ENCODE measurements around the gene CSK. TPM values are rescaled to one million over a fixed set of nuclear protein-coding genes. Genes with fewer than 3 reads are reported as not detected.

The CSK gene
- total RNA-seq, 2 experiments from 2014 or later, result 315 to 348 TPM

- ChIA-PET POLR2A (no interaction called here), CTCF (interaction anchor here (1.0 to 27.7 kb wide), 6 partner anchors 8 to 29 kb away, joined by 3 to 930 read pairs (median 4); partner anchors contain the start of gene CSK)
- DNase-seq, result no peak
- Mint-ChIP-seq H3K4me3 (no peak overlapping the region), H3K36me3 (ENCODE audit: low read depth) (peaks cover under 1% of the 10 kb centered on the region), H3K9me3 (no peaks in the 10 kb centered on the region), H3K4me1 (peaks cover 11% of the 10 kb centered on the region), H3K27me3 (no peaks in the 10 kb centered on the region), H3K27ac (no peak overlapping the region)
Measured at GRCh38 chr15:74809956-74810355, 28.1 kb downstream of the CSK start.

GRCh38 chr15:74812533-74812932 lies 30.7 kb downstream of the CSK start, which contains the start of gene LMAN1L:
Gene LMAN1L, plus strand, starts transcription at chr15:74812835. Its CDS starts 20 bp downstream, at chr15:74812855.
- ChIA-PET POLR2A (no interaction called here), CTCF (interaction anchor here (0.9 to 27.7 kb wide), 2 partner anchors 12 to 32 kb away, joined by 3 to 930 read pairs; partner anchors contain the start of gene CSK)
- peaks cover 2% of the 10 kb centered on the region for H3K4me1 Mint-ChIP-seq

GRCh38 chr15:74815121-74815934 lies 33.4 kb downstream of the CSK start:
- no peak for DNase-seq
- no peaks in the 10 kb centered on the region for H3K36me3 Mint-ChIP-seq (ENCODE audit: low read depth)
- peaks cover 2% of the 10 kb centered on the region for H3K27me3 Mint-ChIP-seq
- ChIA-PET CTCF (interaction anchor here (1.1 to 3.9 kb wide), 5 partner anchors 10 to 86 kb away, joined by 3 to 16 read pairs (median 4); no protein-coding TSS in a partner anchor), POLR2A (no interaction called here)
- H3K4me1 Mint-ChIP-seq, result peaks cover 9% of the 10 kb centered on the region
- H3K27ac Mint-ChIP-seq, result no peak overlapping the region
- no peak overlapping the region for H3K4me3 Mint-ChIP-seq
- H3K9me3 Mint-ChIP-seq, result no peaks in the 10 kb centered on the region

More at GRCh38 chr15:74812533-74812932, 30.7 kb downstream of the CSK start, which contains the start of gene LMAN1L:
- Mint-ChIP-seq H3K9me3 (no peaks in the 10 kb centered on the region), H3K36me3 (ENCODE audit: low read depth) (no peaks in the 10 kb centered on the region), H3K27me3 (no peaks in the 10 kb centered on the region), H3K4me3 (no peak within 1 kb of the TSS), H3K27ac (no peak within 1 kb of the TSS)
- no peak for DNase-seq

GRCh38 chr15:74815961-74816360 lies 34.1 kb downstream of the CSK start:
- peaks cover 2% of the 10 kb centered on the region for H3K27me3 Mint-ChIP-seq
- no peaks in the 10 kb centered on the region for H3K9me3 Mint-ChIP-seq
- H3K4me3 Mint-ChIP-seq, result no peak overlapping the region
- no peaks in the 10 kb centered on the region for H3K36me3 Mint-ChIP-seq (ENCODE audit: low read depth)
- H3K4me1 Mint-ChIP-seq, result peaks cover 9% of the 10 kb centered on the region
- no peak for DNase-seq
- CTCF ChIA-PET, result interaction anchor here (1.1 to 3.9 kb wide), 6 partner anchors 9 to 85 kb away, joined by 3 to 16 read pairs (median 4); no protein-coding TSS in a partner anchor
- H3K27ac Mint-ChIP-seq, result no peak overlapping the region
- POLR2A ChIA-PET, result no interaction called here

- ChIA-PET POLR2A (no interaction called here), CTCF (interaction anchor here (0.8 to 3.9 kb wide), 6 partner anchors 11 to 84 kb away, joined by 3 to 16 read pairs (median 4); no protein-coding TSS in a partner anchor)
- Mint-ChIP-seq H3K27ac (no peak overlapping the region), H3K36me3 (ENCODE audit: low read depth) (no peaks in the 10 kb centered on the region), H3K9me3 (no peaks in the 10 kb centered on the region), H3K4me1 (peaks cover 9% of the 10 kb centered on the region), H3K27me3 (peaks cover 2% of the 10 kb centered on the region), H3K4me3 (no peak overlapping the region)
- DNase-seq, result no peak
Measured at GRCh38 chr15:74816624-74817369, 34.9 kb downstream of the CSK start.

GRCh38 chr15:74817370-74817737 lies 35.5 kb downstream of the CSK start:
- no peak for DNase-seq
- Mint-ChIP-seq H3K36me3 (ENCODE audit: low read depth) (no peaks in the 10 kb centered on the region), H3K4me3 (no peak overlapping the region), H3K9me3 (no peaks in the 10 kb centered on the region), H3K27ac (peak overlapping the region; percentile 66), H3K4me1 (peaks cover 9% of the 10 kb centered on the region), H3K27me3 (peaks cover 2% of the 10 kb centered on the region)
- ChIA-PET CTCF (interaction anchor here (0.7 to 3.9 kb wide), 6 partner anchors 11 to 231 kb away, joined by 3 to 16 read pairs (median 4); no protein-coding TSS in a partner anchor), POLR2A (no interaction called here)

- H3K4me3 Mint-ChIP-seq, result no peak overlapping the region
- POLR2A ChIA-PET, result no interaction called here
- CTCF ChIA-PET, result interaction anchor here (0.6 to 1.9 kb wide), 5 partner anchors 11 to 182 kb away, joined by 3 to 10 read pairs (median 3); partner anchors contain the start of genes COX5A and ULK3
Measured at GRCh38 chr15:74820056-74820455, 38.2 kb downstream of the CSK start.

GRCh38 chr15:74821091-74821789 lies 39.4 kb downstream of the CSK start:
- no peak overlapping the region for H3K27ac Mint-ChIP-seq
- H3K36me3 Mint-ChIP-seq (ENCODE audit: low read depth), result no peaks in the 10 kb centered on the region
- H3K27me3 Mint-ChIP-seq, result peaks cover 10% of the 10 kb centered on the region
- no peaks in the 10 kb centered on the region for H3K9me3 Mint-ChIP-seq
- ChIA-PET CTCF (interaction anchor here (1.3 to 1.9 kb wide), 3 partner anchors 12 to 24 kb away, joined by 3 to 10 read pairs (median 3); partner anchors contain the start of gene ULK3), POLR2A (no interaction called here)
- H3K4me1 Mint-ChIP-seq, result peaks cover 9% of the 10 kb centered on the region
- no peak overlapping the region for H3K4me3 Mint-ChIP-seq
- DNase-seq, result no peak

More at GRCh38 chr15:74820056-74820455, 38.2 kb downstream of the CSK start:
- no peaks in the 10 kb centered on the region for H3K36me3 Mint-ChIP-seq (ENCODE audit: low read depth)
- H3K4me1 Mint-ChIP-seq, result peaks cover 9% of the 10 kb centered on the region
- peaks cover 6% of the 10 kb centered on the region for H3K27me3 Mint-ChIP-seq
- no peaks in the 10 kb centered on the region for H3K9me3 Mint-ChIP-seq
- DNase-seq, result no peak
- no peak overlapping the region for H3K27ac Mint-ChIP-seq

- ChIA-PET POLR2A (no interaction called here), CTCF (interaction anchor here (1.3 to 1.9 kb wide), 3 partner anchors 12 to 21 kb away, joined by 3 to 10 read pairs (median 4); partner anchors contain the start of gene ULK3)
- Mint-ChIP-seq H3K27ac (no peak overlapping the region), H3K4me1 (peaks cover 11% of the 10 kb centered on the region), H3K9me3 (no peaks in the 10 kb centered on the region), H3K4me3 (no peak overlapping the region), H3K27me3 (peaks cover 10% of the 10 kb centered on the region), H3K36me3 (ENCODE audit: low read depth) (no peaks in the 10 kb centered on the region)
- no peak for DNase-seq
Measured at GRCh38 chr15:74821790-74822158, 39.9 kb downstream of the CSK start.

GRCh38 chr15:74822233-74822632 lies 40.4 kb downstream of the CSK start:
- CTCF ChIA-PET, result interaction anchor here (1.3 to 1.8 kb wide), 3 partner anchors 11 to 35 kb away, joined by 3 to 4 read pairs (median 3); no protein-coding TSS in a partner anchor
- Mint-ChIP-seq H3K27me3 (peaks cover 14% of the 10 kb centered on the region), H3K27ac (no peak overlapping the region), H3K4me1 (peaks cover 14% of the 10 kb centered on the region), H3K36me3 (ENCODE audit: low read depth) (no peaks in the 10 kb centered on the region), H3K9me3 (no peaks in the 10 kb centered on the region), H3K4me3 (no peak overlapping the region)
- DNase-seq, result no peak
- POLR2A ChIA-PET, result no interaction called here

GRCh38 chr15:74823324-74823723 lies 41.4 kb downstream of the CSK start:
- peaks cover 14% of the 10 kb centered on the region for H3K4me1 Mint-ChIP-seq
- CTCF ChIA-PET, result interaction anchor here (1.6 to 1.8 kb wide), 2 partner anchors 17 to 36 kb away, joined by 3 to 4 read pairs; no protein-coding TSS in a partner anchor
- H3K27me3 Mint-ChIP-seq, result peaks cover 21% of the 10 kb centered on the region
- POLR2A ChIA-PET, result no interaction called here
- H3K4me3 Mint-ChIP-seq, result no peak overlapping the region
- H3K36me3 Mint-ChIP-seq (ENCODE audit: low read depth), result no peaks in the 10 kb centered on the region
- no peak for DNase-seq
- H3K27ac Mint-ChIP-seq, result no peak overlapping the region
- H3K9me3 Mint-ChIP-seq, result no peaks in the 10 kb centered on the region

GRCh38 chr15:74824976-74825375 lies 43.1 kb downstream of the CSK start:
- Mint-ChIP-seq H3K4me3 (no peak overlapping the region), H3K27me3 (peaks cover 24% of the 10 kb centered on the region), H3K9me3 (no peaks in the 10 kb centered on the region), H3K4me1 (peaks cover 10% of the 10 kb centered on the region), H3K36me3 (ENCODE audit: low read depth) (no peaks in the 10 kb centered on the region), H3K27ac (no peak overlapping the region)
- DNase-seq, result no peak
- ChIA-PET CTCF (interaction anchor here (1.0 to 1.5 kb wide), 3 partner anchors 10 to 54 kb away, joined by 4 to 5 read pairs (median 4); no protein-coding TSS in a partner anchor), POLR2A (no interaction called here)
